ENCODE measurements around the gene NUBP2.

- TF ChIP-seq CTCF (IDR thresholded peaks at IDR 0.05) = peak; percentile 15 to 18 (median 16)
- no peak for TF ChIP-seq POLR2A (IDR thresholded peaks at IDR 0.05)
- TF ChIP-seq POLR2AphosphoS5 (IDR thresholded peaks at IDR 0.05) = no peak
These were observed 877 bp upstream of the NUBP2 start for GRCh38 chr16:1781758-1782407.

Data from breast epithelium (tissue), 3 donors.